Smooth muscle cell (in vitro differentiated cells): ENCODE results near the gene RTL1. TPM values are rescaled to one million over a fixed set of nuclear protein-coding genes. Genes with fewer than 3 reads are reported as not detected.

Experiments
- DNase-seq: peaks from one replicate; lab custom pipeline; 2025; ENCODE audit not compliant: unreplicated experiment; lab: John Stamatoyannopoulos, UW
- H2AFZ ChIP-seq: fragments of 200-600 bp; sonication (generic); 2 replicates; pipeline ENCODE4 v1.6.0; 2016; ENCODE audit warnings: antibody characterized with exemption, low read depth, mild to moderate bottlenecking
- H3F3A ChIP-seq: fragments of 200-600 bp; sonication (generic); 2 replicates; pipeline ENCODE4 v1.6.0; 2017; ENCODE audit warnings: antibody characterized with exemption, low read depth
- H3K27ac ChIP-seq: fragments of 200-600 bp; sonication (generic); 2 replicates; pipeline ENCODE4 v1.5.1; 2016; ENCODE audit warnings: low read depth, mild to moderate bottlenecking
- H3K27me3 ChIP-seq: fragments of 200-600 bp; sonication (generic); 2 replicates; pipeline ENCODE4 v1.6.1; 2016; ENCODE audit warnings: low read depth, mild to moderate bottlenecking
- H3K36me3 ChIP-seq: fragments of 200-600 bp; sonication (generic); 2 replicates; pipeline ENCODE4 v1.5.1; 2016; ENCODE audit warnings: low read depth
- H3K4me1 ChIP-seq: fragments of 200-600 bp; sonication (generic); 2 replicates; pipeline ENCODE4 v1.5.1; 2016; ENCODE audit warnings: low read depth
- H3K4me2 ChIP-seq: fragments of 200-600 bp; sonication (generic); 2 replicates; pipeline ENCODE4 v1.6.0; 2016; ENCODE audit warnings: mild to moderate bottlenecking
- H3K4me3 ChIP-seq: fragments of 200-600 bp; sonication (generic); 2 replicates; pipeline ENCODE4 v1.5.1; 2016; ENCODE audit warnings: mild to moderate bottlenecking
- H3K79me2 ChIP-seq: fragments of 200-600 bp; sonication (generic); 2 replicates; pipeline ENCODE4 v1.6.0; 2016; ENCODE audit warnings: low read depth, mild to moderate bottlenecking
- H3K9ac ChIP-seq: fragments of 200-600 bp; sonication (generic); 2 replicates; pipeline ENCODE4 v1.6.0; 2016; ENCODE audit warnings: low read depth
- H3K9me3 ChIP-seq: fragments of 200-600 bp; sonication (generic); replicated peaks from 2 replicates; pipeline ENCODE4 v1.5.1; 2016; ENCODE audit warnings: low read depth
- H4K20me1 ChIP-seq: fragments of 200-600 bp; sonication (generic); 2 replicates; pipeline ENCODE4 v1.6.0; 2016; ENCODE audit warnings: low read depth
- CTCF ChIP-seq: fragments of 200-600 bp; sonication (generic); IDR thresholded peaks from 2 replicates; pipeline ENCODE4 v1.5.1; 2017; ENCODE audit warnings: borderline replicate concordance, mild to moderate bottlenecking, antibody characterized with exemption; ENCODE audit not compliant: insufficient read depth, poor library complexity, severe bottlenecking
- WGBS: methylation state at CpG from one replicate; pipeline ENCODE4 v1.1.7; 2016; ENCODE audit warnings: low lambda C conversion rate; 5-methylcytosine and 5-hydroxymethylcytosine counted together
- polyA plus RNA-seq: library from polyadenylated mRNA; unstranded; fragments of >200 nt; fragmentation: Nextera tagmentation; extraction: Ambion mirVana; gene quantifications from 2 replicates; pipeline ENCODE4 v1.2.1, GENCODE V29; 2016
- total RNA-seq: library from RNA; depleted of rRNA; stranded (reverse); fragments of >200 nt; gene quantifications from 2 replicates; pipeline ENCODE4 v1.2.3, GENCODE V29; 2014

RTL1 gene
- total and polyA plus RNA-seq, 2 experiments from 2014 or later = 6.7 to 13.9 TPM

- Histone ChIP-seq H3K27ac (peak overlapping the region; percentile 98), H3F3A (peaks cover 33% of the 10 kb centered on the region), H3K36me3 (no peaks in the 10 kb centered on the region), H3K4me2 (peak overlapping the region; percentile 32), H3K4me1 (peaks cover 59% of the 10 kb centered on the region), H3K9ac (peak overlapping the region; percentile 87), H4K20me1 (no peaks in the 10 kb centered on the region), H3K79me2 (no peaks in the 10 kb centered on the region), H3K27me3 (no peaks in the 10 kb centered on the region), H2AFZ (no peak overlapping the region), H3K9me3 (no peaks in the 10 kb centered on the region), H3K4me3 (no peak overlapping the region)
- TF ChIP-seq CTCF = no peak
- 1% methylated on average over 8 of the region's 8 CpGs for WGBS
- DNase-seq = no peak
These were observed 60.7 kb downstream of the RTL1 start for GRCh38 chr14:100842799-100843198.

DNA sequence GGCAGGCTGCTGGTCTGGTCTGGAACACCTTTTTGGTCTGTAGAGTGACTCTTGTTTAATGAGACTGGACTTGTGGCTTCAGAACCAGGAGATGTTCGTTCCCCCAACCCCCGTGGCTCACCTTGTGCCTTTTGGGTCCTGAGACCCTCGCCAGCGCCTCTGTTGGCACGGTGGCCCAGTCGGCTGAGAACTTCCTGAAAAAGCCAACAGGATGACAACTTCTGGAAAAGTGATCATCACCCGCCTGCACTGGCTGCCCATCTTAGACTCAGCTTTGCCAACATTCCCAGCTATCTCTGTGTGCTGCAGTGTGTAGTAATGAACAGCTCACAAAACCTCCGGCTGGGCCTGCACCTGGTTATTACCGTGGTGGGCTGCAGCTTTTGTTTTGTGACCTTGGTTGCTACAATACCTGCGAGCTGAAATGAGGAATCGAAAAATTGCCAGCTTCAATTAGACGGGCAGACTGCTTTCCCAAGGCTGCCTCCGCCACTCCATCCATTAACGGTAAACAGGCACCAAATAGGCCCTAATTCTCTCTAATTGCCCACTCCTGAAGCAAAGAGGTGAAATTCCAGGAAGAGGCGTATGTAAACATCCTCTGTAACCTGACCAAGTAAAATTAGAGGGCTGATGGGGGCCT, 61.6 kb downstream of the RTL1 start:
- Histone ChIP-seq H3K36me3 (no peaks in the 10 kb centered on the region), H3F3A (peaks cover 34% of the 10 kb centered on the region), H3K27ac (peak overlapping the region; percentile 98), H3K4me3 (no peak overlapping the region), H3K4me1 (peaks cover 62% of the 10 kb centered on the region), H3K27me3 (no peaks in the 10 kb centered on the region), H3K79me2 (no peaks in the 10 kb centered on the region), H3K4me2 (peak overlapping the region; percentile 53), H4K20me1 (no peaks in the 10 kb centered on the region), H3K9me3 (no peaks in the 10 kb centered on the region), H2AFZ (no peak overlapping the region), H3K9ac (peak overlapping the region; percentile 82)
- DNase-seq = no peak
- TF ChIP-seq CTCF = no peak
- WGBS = 79% methylated on average over 15 of the region's 15 CpGs

DNA sequence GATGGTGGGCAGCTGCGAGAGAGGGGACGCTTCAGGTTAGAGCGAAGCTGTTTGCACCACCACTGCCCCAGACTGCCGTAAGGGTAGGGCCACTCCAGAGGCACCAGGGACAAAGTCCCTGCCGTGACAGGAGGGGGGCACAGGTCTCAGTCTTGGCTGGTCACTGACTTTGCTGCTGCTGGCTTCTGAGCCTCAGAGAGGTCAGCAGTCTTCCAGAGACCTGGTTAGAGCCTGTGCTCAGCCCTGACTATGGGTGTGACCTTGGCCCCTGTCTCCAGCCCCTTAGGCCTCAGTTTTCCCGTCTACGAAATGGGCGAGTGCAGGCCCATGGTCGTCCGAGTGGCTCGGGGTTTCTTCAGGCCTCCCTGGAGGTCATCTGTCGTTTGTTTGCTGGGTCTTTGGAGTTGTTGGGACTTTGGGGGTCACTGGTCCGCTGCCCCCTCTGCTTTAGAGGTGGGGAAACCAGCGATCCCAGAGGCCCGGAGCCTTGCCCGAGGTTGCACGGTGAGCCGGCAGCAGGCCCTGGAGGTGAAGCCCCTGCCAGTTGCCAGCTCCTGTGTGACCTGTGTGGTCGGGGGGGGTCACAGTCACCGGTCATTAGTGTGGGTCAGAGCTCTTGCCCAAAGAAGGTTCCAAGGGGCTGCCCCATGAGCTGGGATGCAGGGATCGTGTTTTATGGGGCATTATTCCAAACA, 62.3 kb downstream of the RTL1 start:
- Histone ChIP-seq H3K4me3 (no peak overlapping the region), H4K20me1 (no peaks in the 10 kb centered on the region), H3K4me2 (no peak overlapping the region), H3K27ac (peak overlapping the region; percentile 98), H3K27me3 (no peaks in the 10 kb centered on the region), H3K9ac (peak overlapping the region; percentile 82), H3K4me1 (peaks cover 59% of the 10 kb centered on the region), H3K79me2 (no peaks in the 10 kb centered on the region), H3K9me3 (no peaks in the 10 kb centered on the region), H3K36me3 (no peaks in the 10 kb centered on the region), H3F3A (peaks cover 34% of the 10 kb centered on the region), H2AFZ (no peak overlapping the region)
- 92% methylated on average over 20 of the region's 21 CpGs for WGBS
- no peak for TF ChIP-seq CTCF
- no peak for DNase-seq
